ENCODE results near the gene ABCB4.

DNA sequence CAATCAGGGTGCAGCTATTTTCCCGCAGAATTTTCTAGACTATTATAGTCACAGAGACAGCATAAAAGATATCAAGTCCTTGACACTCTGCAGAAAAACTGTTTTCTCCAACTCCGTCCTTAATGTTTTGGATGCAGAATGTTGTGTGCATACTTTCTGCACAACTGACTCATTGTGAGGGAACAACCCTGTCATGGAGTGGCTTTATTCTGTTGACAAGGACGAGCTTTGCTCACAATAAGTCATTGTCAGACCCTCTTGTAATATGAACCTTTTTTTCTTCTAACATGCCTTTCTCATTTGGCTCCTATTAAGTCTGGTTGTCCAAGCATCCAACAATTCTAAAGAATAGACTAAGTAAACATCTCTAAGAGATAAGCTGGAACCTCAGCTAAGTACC is 17.3 kb downstream of the ABCB4 start:
- TF ChIP-seq, protein P1, sequence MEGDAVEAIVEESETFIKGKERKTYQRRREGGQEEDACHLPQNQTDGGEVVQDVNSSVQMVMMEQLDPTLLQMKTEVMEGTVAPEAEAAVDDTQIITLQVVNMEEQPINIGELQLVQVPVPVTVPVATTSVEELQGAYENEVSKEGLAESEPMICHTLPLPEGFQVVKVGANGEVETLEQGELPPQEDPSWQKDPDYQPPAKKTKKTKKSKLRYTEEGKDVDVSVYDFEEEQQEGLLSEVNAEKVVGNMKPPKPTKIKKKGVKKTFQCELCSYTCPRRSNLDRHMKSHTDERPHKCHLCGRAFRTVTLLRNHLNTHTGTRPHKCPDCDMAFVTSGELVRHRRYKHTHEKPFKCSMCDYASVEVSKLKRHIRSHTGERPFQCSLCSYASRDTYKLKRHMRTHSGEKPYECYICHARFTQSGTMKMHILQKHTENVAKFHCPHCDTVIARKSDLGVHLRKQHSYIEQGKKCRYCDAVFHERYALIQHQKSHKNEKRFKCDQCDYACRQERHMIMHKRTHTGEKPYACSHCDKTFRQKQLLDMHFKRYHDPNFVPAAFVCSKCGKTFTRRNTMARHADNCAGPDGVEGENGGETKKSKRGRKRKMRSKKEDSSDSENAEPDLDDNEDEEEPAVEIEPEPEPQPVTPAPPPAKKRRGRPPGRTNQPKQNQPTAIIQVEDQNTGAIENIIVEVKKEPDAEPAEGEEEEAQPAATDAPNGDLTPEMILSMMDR (IDR thresholded peaks at IDR 0.05; ENCODE audit: low read depth, low read length, poor library complexity, severe bottlenecking), result no peak
- TF ChIP-seq EZH2phosphoT487 (IDR thresholded peaks at IDR 0.05; ENCODE audit: borderline replicate concordance, low read length), result no peak

All from DOHH2 (cell line).